HepG2 (cell line): ENCODE results near the gene AFF1. TPM values are rescaled to one million over a fixed set of nuclear protein-coding genes. Genes with fewer than 3 reads are reported as not detected.

Experiments used
- ATAC-seq: fragments of 200-7000 bp; cut with Tn5 transposase; 3 replicates; pipeline ENCODE4 v1.9.1; 2020; ENCODE audit warnings: mild to moderate bottlenecking, moderate library complexity
- BruUV-seq: library from RNA; stranded (reverse); fragments of 400-500 nt; replicated peaks from 2 replicates; lab custom pipeline; 2021; lab: Mats Ljungman, UMichigan
- CTCF ChIA-PET: fragments of 300-600 bp; formaldehyde crosslinking; extraction: SDS; loops from one replicate; lab custom pipeline; 2021; ENCODE audit warnings: low total read pairs, inconsistent platforms, low intra/inter-chr PET ratio; lab: Yijun Ruan, JAX
- POLR2A ChIA-PET: fragments of 350-600 bp; sonication (Branson Sonifier 250); formaldehyde crosslinking; loops from one replicate; lab custom pipeline; 2020; ENCODE audit warnings: antibody characterized with exemption, inconsistent platforms; lab: Yijun Ruan, JAX
- DNase-seq: peaks from one replicate; pipeline ENCODE4 v3.0.0-alpha.2; 2015; ENCODE audit warnings: low spot score
- FAIRE-seq: peaks from 3 replicates; lab custom pipeline; 2011; peaks lifted over from hg19 to GRCh38; lab: Jason Lieb, UNC
- H2AFZ ChIP-seq: one replicate; pipeline ENCODE4 v1.6.1; 2011; ENCODE audit warnings: low read length, inconsistent platforms
- H3K27ac ChIP-seq: fragments of 300-600 bp; 3 replicates; pipeline ENCODE4 v1.8.0; 2011; ENCODE audit warnings: mixed run types, mild to moderate bottlenecking, mixed read lengths, low read length, inconsistent platforms; ENCODE audit not compliant: insufficient read depth; ENCODE audit errors: extremely low read length
- H3K27me3 ChIP-seq, 2 experiments: fragments of 200-600 bp in 1 of 2; 2 replicates in 1 of 2; 3 replicates in 1 of 2; pipeline versions ENCODE4 v1.6.0 to v1.8.0; 2011; ENCODE audit warnings: low read length in 2 of 2, mild to moderate bottlenecking in 2 of 2, moderate library complexity in 2 of 2, inconsistent platforms in 1 of 2; ENCODE audit not compliant: insufficient read depth in 2 of 2, control insufficient read depth in 1 of 2
- H3K36me3 ChIP-seq, 2 experiments: fragments of 200-600 bp in 1 of 2; replicated peaks in 1 of 2; 2 replicates in 1 of 2; 3 replicates in 1 of 2; pipeline versions ENCODE4 v1.5.1 to v1.8.0; 2011; ENCODE audit warnings: low read length in 2 of 2, inconsistent platforms in 1 of 2; ENCODE audit not compliant: insufficient read depth in 2 of 2, control insufficient read depth in 1 of 2
- H3K4me1 ChIP-seq: 2 replicates; pipeline ENCODE4 v1.5.1; 2012; ENCODE audit warnings: low read length, inconsistent platforms; ENCODE audit not compliant: insufficient read depth
- H3K4me2 ChIP-seq: 2 replicates; pipeline ENCODE4 v1.6.0; 2011; ENCODE audit warnings: low read depth, low read length, inconsistent platforms
- H3K4me3 ChIP-seq, 3 experiments: fragments of 200-600 bp in 1 of 3; sonication (generic), shearing (Covaris generic) in 1 of 3; replicated peaks in 1 of 3; 2 replicates each; pipeline ENCODE4 v1.5.1; 2011 to 2016; ENCODE audit warnings: low read length in 3 of 3, inconsistent platforms in 2 of 3, low read depth in 2 of 3, mild to moderate bottlenecking in 2 of 3, control low read depth in 1 of 3, mixed read lengths in 1 of 3; ENCODE audit not compliant: insufficient read depth in 1 of 3
- H3K79me2 ChIP-seq: one replicate; pipeline ENCODE4 v1.6.1; 2011; ENCODE audit warnings: low read length, inconsistent platforms; ENCODE audit not compliant: insufficient read depth
- H3K9ac ChIP-seq: 2 replicates; pipeline ENCODE4 v1.6.0; 2011; ENCODE audit warnings: mild to moderate bottlenecking, low read depth, low read length, inconsistent platforms; ENCODE audit not compliant: insufficient read depth
- H3K9me3 ChIP-seq: 2 replicates; pipeline ENCODE4 v1.5.1; 2012; ENCODE audit warnings: mild to moderate bottlenecking, low read length
- H4K20me1 ChIP-seq: 2 replicates; pipeline ENCODE4 v1.6.0; 2011; ENCODE audit warnings: inconsistent platforms, mild to moderate bottlenecking, low read length, moderate library complexity; ENCODE audit not compliant: insufficient read depth
- FOXA3 ChIP-seq: IDR thresholded peaks from 2 replicates; pipeline ENCODE4 v1.6.1; 2016; ENCODE audit warnings: missing genetic modification reagents, missing compliant biosample characterization
- JUNB ChIP-seq: sonication (generic); formaldehyde crosslinking; IDR thresholded peaks from 2 replicates; pipeline ENCODE4 v1.8.0; 2022; ENCODE audit warnings: missing genetic modification reagents, mild to moderate bottlenecking, borderline replicate concordance
- KDM3A ChIP-seq: IDR thresholded peaks from 2 replicates; pipeline ENCODE4 v1.6.1; 2018; ENCODE audit warnings: low read depth, missing compliant biosample characterization
- KDM5A ChIP-seq: fragments of 200-600 bp; sonication (generic); IDR thresholded peaks from 2 replicates; pipeline ENCODE4 v1.7.0; 2018; ENCODE audit warnings: antibody characterized with exemption, mild to moderate bottlenecking, low read length, borderline replicate concordance
- LBX2 ChIP-seq: sonication (generic); formaldehyde crosslinking; IDR thresholded peaks from 2 replicates; pipeline ENCODE4 v1.5.0; 2020; ENCODE audit warnings: missing genetic modification reagents, mild to moderate bottlenecking, borderline replicate concordance
- NFYC ChIP-seq: IDR thresholded peaks from 2 replicates; pipeline ENCODE4 v1.6.1; 2016; ENCODE audit warnings: missing genetic modification reagents, missing compliant biosample characterization
- SIX4 ChIP-seq: sonication (generic); formaldehyde crosslinking; IDR thresholded peaks from 2 replicates; pipeline ENCODE4 v1.4.0; 2020; ENCODE audit warnings: missing genetic modification reagents
- SMC3 ChIP-seq: IDR thresholded peaks from 2 replicates; pipeline ENCODE4 v1.6.1; 2011; ENCODE audit warnings: low read length, improper control_type of control experiment
- TFE3 ChIP-seq: IDR thresholded peaks from 2 replicates; pipeline ENCODE4 v1.6.1; 2016
- THAP7 ChIP-seq: sonication (generic); formaldehyde crosslinking; IDR thresholded peaks from 2 replicates; pipeline ENCODE4 v1.8.1; 2023; ENCODE audit warnings: mild to moderate bottlenecking, missing genetic modification reagents
- TOE1 ChIP-seq: sonication (generic); formaldehyde crosslinking; IDR thresholded peaks from 2 replicates; pipeline ENCODE4 v1.4.0; 2020; ENCODE audit warnings: mild to moderate bottlenecking, missing genetic modification reagents
- ZNF230 ChIP-seq: sonication (generic); formaldehyde crosslinking; IDR thresholded peaks from 2 replicates; pipeline ENCODE4 v1.4.0; 2020; ENCODE audit warnings: mild to moderate bottlenecking, missing genetic modification reagents
- ZNF24 ChIP-seq: fragments of 450-650 bp; IDR thresholded peaks from 2 replicates; pipeline ENCODE4 v1.6.1; 2017; ENCODE audit warnings: antibody characterized with exemption, mild to moderate bottlenecking
- ZNF563 ChIP-seq: sonication (generic); formaldehyde crosslinking; IDR thresholded peaks from 2 replicates; pipeline ENCODE4 v1.8.0; 2022; ENCODE audit warnings: mild to moderate bottlenecking, moderate library complexity, missing genetic modification reagents
- ZNF580 ChIP-seq: IDR thresholded peaks from 2 replicates; pipeline ENCODE4 v1.6.1; 2016; ENCODE audit warnings: low read depth, borderline replicate concordance
- ZNF607 ChIP-seq: sonication (generic); formaldehyde crosslinking; IDR thresholded peaks from 2 replicates; pipeline ENCODE4 v1.5.1; 2020; ENCODE audit warnings: missing genetic modification reagents, mild to moderate bottlenecking, borderline replicate concordance
- ZNF609 ChIP-seq: sonication (generic); formaldehyde crosslinking; IDR thresholded peaks from 2 replicates; pipeline ENCODE4 v1.4.0; 2020; ENCODE audit warnings: mild to moderate bottlenecking, missing genetic modification reagents, borderline replicate concordance
- WGBS: methylation state at CpG from one replicate; pipeline ENCODE4 v1.1.6; 2017; ENCODE audit warnings: low lambda C conversion rate; 5-methylcytosine and 5-hydroxymethylcytosine counted together
- in situ Hi-C: cut with HindIII; loops from 2 replicates; pipeline ENCODE4 v1.10.0; 2017; ENCODE audit warnings: low pct_unique_long_range_greater_than_20kb; ENCODE audit not compliant: extremely low pct_ligation_motif_present
- intact Hi-C: fragments of 100-400 bp; cut with micrococcal nuclease; formaldehyde crosslinking; loops from one replicate; pipeline ENCODE4 v1.10.0; 2022; ENCODE audit not compliant: unreplicated experiment
- polyA plus RNA-seq, 8 experiments: library from polyadenylated mRNA; depleted of rRNA in 3 of 8; stranded (reverse) in 7 of 8; unstranded in 1 of 8; fragments of >200 nt; fragmentation: Illumina TruSeq in 4 of 8; extraction: Trizol in 4 of 8; gene quantifications; 2 replicates each; pipeline versions ENCODE4 v1.2.1 to v1.2.3, GENCODE V29; 2011 to 2016; ENCODE audit warnings: low read depth in 4 of 8, missing spikeins in 1 of 8, mixed read lengths in 1 of 8; ENCODE audit not compliant: insufficient read depth in 1 of 8
- total RNA-seq, 5 experiments: library from RNA; depleted of rRNA; stranded (reverse); fragments of >200 nt; fragmentation: Illumina TruSeq; extraction: Trizol; gene quantifications; 2 replicates each; pipeline ENCODE4 v1.2.3, GENCODE V29; 2016; ENCODE audit warnings: low read depth in 1 of 5

AFF1 gene
- total and polyA plus RNA-seq, 2 of the 13 experiments (the other 11 are each of a cell fraction or from before 2014, with no cell fraction given), result 15.5 to 15.9 TPM

GRCh38 chr4:87019898-87020297 lies 85.1 kb downstream of the AFF1 start:
- peaks cover 31% of the 10 kb centered on the region for H4K20me1 ChIP-seq
- ChIA-PET CTCF (no interaction called here), POLR2A (no interaction called here)
- in situ Hi-C loops (no loop called here), intact Hi-C loops (no loop called here)
- ATAC-seq (no peak), FAIRE-seq (no peak), DNase-seq (no peak)
- H3K4me1 ChIP-seq, result peaks cover 33% of the 10 kb centered on the region
- H3K4me3 ChIP-seq, result no peak overlapping the region
- 65% methylated on average over 2 of the region's 2 CpGs for WGBS
- no peak overlapping the region for H3K27ac ChIP-seq
- no peaks in the 10 kb centered on the region for H3K9me3 ChIP-seq
- H3K4me2 ChIP-seq, result no peak overlapping the region
- no peak overlapping the region for H3K9ac ChIP-seq
- H3K27me3 ChIP-seq, result no peaks in the 10 kb centered on the region
- H3K79me2 ChIP-seq, result peaks cover 81% of the 10 kb centered on the region
- no peaks in the 10 kb centered on the region for H3K36me3 ChIP-seq
- BruUV-seq, result no TSS peak
- no peak overlapping the region for H2AFZ ChIP-seq
- TF ChIP-seq TFE3 (CRISPR knock-in tag) (no peak), KDM5A (no peak), ZNF609 (CRISPR knock-in tag) (no peak), THAP7 (CRISPR knock-in tag) (no peak), ZNF607 (CRISPR knock-in tag) (no peak), ZNF580 (CRISPR knock-in tag) (no peak), SMC3 (no peak), ZNF230 (CRISPR knock-in tag) (no peak), JUNB (no peak), KDM3A (no peak), ZNF563 (CRISPR knock-in tag) (no peak), SIX4 (CRISPR knock-in tag) (no peak), LBX2 (no peak), TOE1 (CRISPR knock-in tag) (no peak), NFYC (CRISPR knock-in tag) (no peak), ZNF24 (no peak), FOXA3 (CRISPR knock-in tag) (no peak)
